ENCODE measurements around the gene OBP2B.
"Not testable (repeated sequence)": the region's sequence is repeated elsewhere in the genome, so short reads cannot be mapped to it uniquely, and the experiment has no call there.

- not testable (repeated sequence) for TF ChIP-seq REST (IDR thresholded peaks at IDR 0.05; ENCODE audit: unreplicated experiment); EZH2phosphoT487 (IDR thresholded peaks at IDR 0.05; ENCODE audit: unreplicated experiment); CREB1 (CRISPR knock-in tag; IDR thresholded peaks at IDR 0.05; ENCODE audit: low read depth); ZNF331 (CRISPR knock-in tag; IDR thresholded peaks at IDR 0.05; ENCODE audit: low read depth); POLR2AphosphoS5 (IDR thresholded peaks at IDR 0.05; ENCODE audit: low read depth); EZH2 (IDR thresholded peaks at IDR 0.05; ENCODE audit: low read depth, unreplicated experiment); NANOG (IDR thresholded peaks at IDR 0.05; ENCODE audit: borderline replicate concordance); JUNB (IDR thresholded peaks at IDR 0.05; ENCODE audit: unreplicated experiment); STAT1 (IDR thresholded peaks at IDR 0.05; ENCODE audit: unreplicated experiment)
- TF ChIP-seq, protein P1, sequence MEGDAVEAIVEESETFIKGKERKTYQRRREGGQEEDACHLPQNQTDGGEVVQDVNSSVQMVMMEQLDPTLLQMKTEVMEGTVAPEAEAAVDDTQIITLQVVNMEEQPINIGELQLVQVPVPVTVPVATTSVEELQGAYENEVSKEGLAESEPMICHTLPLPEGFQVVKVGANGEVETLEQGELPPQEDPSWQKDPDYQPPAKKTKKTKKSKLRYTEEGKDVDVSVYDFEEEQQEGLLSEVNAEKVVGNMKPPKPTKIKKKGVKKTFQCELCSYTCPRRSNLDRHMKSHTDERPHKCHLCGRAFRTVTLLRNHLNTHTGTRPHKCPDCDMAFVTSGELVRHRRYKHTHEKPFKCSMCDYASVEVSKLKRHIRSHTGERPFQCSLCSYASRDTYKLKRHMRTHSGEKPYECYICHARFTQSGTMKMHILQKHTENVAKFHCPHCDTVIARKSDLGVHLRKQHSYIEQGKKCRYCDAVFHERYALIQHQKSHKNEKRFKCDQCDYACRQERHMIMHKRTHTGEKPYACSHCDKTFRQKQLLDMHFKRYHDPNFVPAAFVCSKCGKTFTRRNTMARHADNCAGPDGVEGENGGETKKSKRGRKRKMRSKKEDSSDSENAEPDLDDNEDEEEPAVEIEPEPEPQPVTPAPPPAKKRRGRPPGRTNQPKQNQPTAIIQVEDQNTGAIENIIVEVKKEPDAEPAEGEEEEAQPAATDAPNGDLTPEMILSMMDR (conservative IDR thresholded peaks at IDR 0.05; ENCODE audit: low read depth in 2 of 2) = not testable (repeated sequence)
- TF ChIP-seq, protein P2, sequence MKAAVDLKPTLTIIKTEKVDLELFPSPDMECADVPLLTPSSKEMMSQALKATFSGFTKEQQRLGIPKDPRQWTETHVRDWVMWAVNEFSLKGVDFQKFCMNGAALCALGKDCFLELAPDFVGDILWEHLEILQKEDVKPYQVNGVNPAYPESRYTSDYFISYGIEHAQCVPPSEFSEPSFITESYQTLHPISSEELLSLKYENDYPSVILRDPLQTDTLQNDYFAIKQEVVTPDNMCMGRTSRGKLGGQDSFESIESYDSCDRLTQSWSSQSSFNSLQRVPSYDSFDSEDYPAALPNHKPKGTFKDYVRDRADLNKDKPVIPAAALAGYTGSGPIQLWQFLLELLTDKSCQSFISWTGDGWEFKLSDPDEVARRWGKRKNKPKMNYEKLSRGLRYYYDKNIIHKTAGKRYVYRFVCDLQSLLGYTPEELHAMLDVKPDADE (IDR thresholded peaks at IDR 0.05) = not testable (repeated sequence)
- TF ChIP-seq, protein P3, sequence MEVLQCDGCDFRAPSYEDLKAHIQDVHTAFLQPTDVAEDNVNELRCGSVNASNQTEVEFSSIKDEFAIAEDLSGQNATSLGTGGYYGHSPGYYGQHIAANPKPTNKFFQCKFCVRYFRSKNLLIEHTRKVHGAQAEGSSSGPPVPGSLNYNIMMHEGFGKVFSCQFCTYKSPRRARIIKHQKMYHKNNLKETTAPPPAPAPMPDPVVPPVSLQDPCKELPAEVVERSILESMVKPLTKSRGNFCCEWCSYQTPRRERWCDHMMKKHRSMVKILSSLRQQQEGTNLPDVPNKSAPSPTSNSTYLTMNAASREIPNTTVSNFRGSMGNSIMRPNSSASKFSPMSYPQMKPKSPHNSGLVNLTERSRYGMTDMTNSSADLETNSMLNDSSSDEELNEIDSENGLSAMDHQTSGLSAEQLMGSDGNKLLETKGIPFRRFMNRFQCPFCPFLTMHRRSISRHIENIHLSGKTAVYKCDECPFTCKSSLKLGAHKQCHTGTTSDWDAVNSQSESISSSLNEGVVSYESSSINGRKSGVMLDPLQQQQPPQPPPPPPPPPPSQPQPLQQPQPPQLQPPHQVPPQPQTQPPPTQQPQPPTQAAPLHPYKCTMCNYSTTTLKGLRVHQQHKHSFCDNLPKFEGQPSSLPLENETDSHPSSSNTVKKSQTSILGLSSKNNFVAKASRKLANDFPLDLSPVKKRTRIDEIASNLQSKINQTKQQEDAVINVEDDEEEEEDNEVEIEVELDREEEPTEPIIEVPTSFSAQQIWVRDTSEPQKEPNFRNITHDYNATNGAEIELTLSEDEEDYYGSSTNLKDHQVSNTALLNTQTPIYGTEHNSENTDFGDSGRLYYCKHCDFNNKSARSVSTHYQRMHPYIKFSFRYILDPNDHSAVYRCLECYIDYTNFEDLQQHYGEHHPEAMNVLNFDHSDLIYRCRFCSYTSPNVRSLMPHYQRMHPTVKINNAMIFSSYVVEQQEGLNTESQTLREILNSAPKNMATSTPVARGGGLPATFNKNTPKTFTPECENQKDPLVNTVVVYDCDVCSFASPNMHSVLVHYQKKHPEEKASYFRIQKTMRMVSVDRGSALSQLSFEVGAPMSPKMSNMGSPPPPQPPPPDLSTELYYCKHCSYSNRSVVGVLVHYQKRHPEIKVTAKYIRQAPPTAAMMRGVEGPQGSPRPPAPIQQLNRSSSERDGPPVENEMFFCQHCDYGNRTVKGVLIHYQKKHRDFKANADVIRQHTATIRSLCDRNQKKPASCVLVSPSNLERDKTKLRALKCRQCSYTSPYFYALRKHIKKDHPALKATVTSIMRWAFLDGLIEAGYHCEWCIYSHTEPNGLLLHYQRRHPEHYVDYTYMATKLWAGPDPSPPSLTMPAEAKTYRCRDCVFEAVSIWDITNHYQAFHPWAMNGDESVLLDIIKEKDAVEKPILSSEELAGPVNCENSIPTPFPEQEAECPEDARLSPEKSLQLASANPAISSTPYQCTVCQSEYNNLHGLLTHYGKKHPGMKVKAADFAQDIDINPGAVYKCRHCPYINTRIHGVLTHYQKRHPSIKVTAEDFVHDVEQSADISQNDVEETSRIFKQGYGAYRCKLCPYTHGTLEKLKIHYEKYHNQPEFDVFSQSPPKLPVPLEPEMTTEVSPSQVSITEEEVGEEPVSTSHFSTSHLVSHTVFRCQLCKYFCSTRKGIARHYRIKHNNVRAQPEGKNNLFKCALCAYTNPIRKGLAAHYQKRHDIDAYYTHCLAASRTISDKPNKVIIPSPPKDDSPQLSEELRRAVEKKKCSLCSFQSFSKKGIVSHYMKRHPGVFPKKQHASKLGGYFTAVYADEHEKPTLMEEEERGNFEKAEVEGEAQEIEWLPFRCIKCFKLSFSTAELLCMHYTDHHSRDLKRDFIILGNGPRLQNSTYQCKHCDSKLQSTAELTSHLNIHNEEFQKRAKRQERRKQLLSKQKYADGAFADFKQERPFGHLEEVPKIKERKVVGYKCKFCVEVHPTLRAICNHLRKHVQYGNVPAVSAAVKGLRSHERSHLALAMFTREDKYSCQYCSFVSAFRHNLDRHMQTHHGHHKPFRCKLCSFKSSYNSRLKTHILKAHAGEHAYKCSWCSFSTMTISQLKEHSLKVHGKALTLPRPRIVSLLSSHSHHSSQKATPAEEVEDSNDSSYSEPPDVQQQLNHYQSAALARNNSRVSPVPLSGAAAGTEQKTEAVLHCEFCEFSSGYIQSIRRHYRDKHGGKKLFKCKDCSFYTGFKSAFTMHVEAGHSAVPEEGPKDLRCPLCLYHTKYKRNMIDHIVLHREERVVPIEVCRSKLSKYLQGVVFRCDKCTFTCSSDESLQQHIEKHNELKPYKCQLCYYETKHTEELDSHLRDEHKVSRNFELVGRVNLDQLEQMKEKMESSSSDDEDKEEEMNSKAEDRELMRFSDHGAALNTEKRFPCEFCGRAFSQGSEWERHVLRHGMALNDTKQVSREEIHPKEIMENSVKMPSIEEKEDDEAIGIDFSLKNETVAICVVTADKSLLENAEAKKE (CRISPR knock-in tag; IDR thresholded peaks at IDR 0.05) = not testable (repeated sequence)
Observed at GRCh38 chr9:133208171-133208879, 725 bp downstream of the OBP2B start.

Measured in GM23338 (cell line).